ENCODE measurements around the gene LIN54.

The LIN54 gene

GRCh38 chr4:82890528-82890900 is 120.1 kb downstream of the LIN54 start:
- TF ChIP-seq ZFX (IDR thresholded peaks at IDR 0.05): no peak
- TF ChIP-seq, protein P1, sequence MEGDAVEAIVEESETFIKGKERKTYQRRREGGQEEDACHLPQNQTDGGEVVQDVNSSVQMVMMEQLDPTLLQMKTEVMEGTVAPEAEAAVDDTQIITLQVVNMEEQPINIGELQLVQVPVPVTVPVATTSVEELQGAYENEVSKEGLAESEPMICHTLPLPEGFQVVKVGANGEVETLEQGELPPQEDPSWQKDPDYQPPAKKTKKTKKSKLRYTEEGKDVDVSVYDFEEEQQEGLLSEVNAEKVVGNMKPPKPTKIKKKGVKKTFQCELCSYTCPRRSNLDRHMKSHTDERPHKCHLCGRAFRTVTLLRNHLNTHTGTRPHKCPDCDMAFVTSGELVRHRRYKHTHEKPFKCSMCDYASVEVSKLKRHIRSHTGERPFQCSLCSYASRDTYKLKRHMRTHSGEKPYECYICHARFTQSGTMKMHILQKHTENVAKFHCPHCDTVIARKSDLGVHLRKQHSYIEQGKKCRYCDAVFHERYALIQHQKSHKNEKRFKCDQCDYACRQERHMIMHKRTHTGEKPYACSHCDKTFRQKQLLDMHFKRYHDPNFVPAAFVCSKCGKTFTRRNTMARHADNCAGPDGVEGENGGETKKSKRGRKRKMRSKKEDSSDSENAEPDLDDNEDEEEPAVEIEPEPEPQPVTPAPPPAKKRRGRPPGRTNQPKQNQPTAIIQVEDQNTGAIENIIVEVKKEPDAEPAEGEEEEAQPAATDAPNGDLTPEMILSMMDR (conservative IDR thresholded peaks at IDR 0.05): no peak
- peak overlapping the region; percentile 97 for H3K27ac ChIP-seq

GRCh38 chr4:82889287-82889686 is 121.3 kb downstream of the LIN54 start:
- TF ChIP-seq ZFX (IDR thresholded peaks at IDR 0.05): no peak
- TF ChIP-seq, protein P1 (conservative IDR thresholded peaks at IDR 0.05): no peak
- H3K27ac ChIP-seq: no peak overlapping the region

DNA sequence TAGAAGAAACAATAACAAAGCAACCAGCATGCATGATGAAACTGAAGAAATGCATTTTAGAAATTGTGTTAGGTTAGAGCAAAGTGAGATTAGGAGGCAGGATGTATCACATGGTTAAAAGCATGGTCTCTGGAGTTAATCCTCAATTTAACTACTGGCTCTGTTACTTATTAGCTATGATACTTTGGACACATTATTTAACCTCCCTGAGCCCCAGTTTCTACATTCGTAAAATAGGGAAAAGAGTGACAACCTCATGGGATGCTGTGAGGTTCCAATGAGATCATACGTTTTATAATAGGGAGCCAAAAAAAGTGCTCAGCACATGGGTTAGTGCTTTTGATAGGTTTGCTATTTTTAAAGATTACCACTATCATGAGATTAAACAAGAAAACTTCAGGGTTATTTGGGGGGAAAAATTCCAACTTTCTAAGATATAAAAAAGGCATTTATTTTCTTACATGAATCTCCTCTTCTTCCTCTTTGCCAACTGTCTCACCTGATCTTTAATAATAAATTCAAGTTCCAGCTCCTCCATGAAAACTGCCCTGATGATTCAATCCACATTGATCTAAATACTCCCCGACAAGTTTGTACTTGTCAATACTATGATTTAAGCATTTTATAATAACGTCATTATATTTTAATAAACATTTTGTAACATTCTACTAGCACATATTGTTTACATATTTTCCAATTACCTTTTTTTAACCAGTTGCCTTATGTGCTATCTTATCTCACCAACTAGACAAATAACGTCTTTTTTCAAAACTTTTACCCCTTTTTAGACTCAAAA is 124.3 kb downstream of the LIN54 start:
- TF ChIP-seq ZFX (IDR thresholded peaks at IDR 0.05): no peak
- TF ChIP-seq, protein P1 (conservative IDR thresholded peaks at IDR 0.05): no peak

DNA sequence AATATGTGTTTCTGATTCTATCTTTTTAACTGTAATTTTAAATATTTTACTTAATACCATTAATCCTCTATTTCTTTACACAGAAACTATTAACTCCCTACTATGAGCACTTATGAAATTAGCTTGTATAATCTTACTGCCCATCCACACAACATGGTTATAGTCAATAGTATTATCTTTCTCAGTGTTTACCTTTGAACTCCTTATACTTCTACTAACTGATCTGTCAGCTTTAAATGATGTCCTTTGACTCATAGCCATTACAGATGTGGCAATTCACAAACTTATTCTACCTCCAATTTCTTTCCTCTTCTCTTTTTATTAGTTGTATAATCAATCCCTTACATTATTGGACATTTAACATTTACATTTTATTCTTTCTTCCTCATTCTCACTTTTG is 125.2 kb downstream of the LIN54 start:
- no peak for TF ChIP-seq ZFX (IDR thresholded peaks at IDR 0.05)
- TF ChIP-seq, protein P1 (conservative IDR thresholded peaks at IDR 0.05): no peak
- no peak overlapping the region for H3K27ac ChIP-seq

More for the DNA sequence above, 124.3 kb downstream of the LIN54 start:
- H3K27ac ChIP-seq: no peak overlapping the region

Data from C4-2B (cell line).